GM21786 (cell line): ENCODE data around the gene TMEM44.

Source experiments
- ATAC-seq: cut with Tn5 transposase; IDR thresholded peaks from one replicate; pipeline ENCODE4 v1.9.1; 2021; ENCODE audit not compliant: unreplicated experiment

TMEM44 gene

DNA sequence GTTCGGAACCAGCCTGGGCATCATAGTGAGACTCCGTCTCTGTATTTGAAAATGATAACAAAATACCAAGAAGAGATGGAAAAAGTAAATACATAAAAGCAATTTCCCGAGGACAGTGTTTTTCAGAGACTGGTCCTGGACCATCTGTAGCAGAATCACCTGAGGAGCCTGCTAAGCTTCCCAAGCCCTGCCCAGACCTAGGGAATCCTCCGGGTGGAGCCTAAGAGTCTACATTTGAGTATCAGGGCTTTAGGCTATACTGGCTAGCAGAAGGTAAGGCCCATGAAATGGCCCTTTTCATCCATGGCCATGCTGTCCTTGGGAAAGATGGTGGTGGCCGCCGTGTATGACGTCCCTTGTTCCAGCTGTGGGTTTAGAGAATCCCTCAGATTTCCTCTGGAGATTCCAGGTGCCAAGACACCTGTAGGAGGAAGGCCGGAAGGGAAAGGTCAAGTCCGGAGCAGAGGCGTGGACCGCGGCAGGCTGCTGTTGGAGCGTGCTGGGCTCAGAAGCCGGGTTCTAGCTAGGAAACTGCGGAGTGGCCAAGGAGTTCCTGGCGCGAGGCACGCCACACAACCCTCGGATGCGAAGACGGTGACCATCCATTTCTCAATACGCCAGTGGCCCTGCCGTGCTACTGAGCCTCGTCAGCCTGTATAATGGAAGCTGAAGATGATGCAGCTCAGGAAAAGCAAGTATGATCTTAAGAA, 50.9 kb downstream of the TMEM44 start:
- ATAC-seq = no peak

DNA sequence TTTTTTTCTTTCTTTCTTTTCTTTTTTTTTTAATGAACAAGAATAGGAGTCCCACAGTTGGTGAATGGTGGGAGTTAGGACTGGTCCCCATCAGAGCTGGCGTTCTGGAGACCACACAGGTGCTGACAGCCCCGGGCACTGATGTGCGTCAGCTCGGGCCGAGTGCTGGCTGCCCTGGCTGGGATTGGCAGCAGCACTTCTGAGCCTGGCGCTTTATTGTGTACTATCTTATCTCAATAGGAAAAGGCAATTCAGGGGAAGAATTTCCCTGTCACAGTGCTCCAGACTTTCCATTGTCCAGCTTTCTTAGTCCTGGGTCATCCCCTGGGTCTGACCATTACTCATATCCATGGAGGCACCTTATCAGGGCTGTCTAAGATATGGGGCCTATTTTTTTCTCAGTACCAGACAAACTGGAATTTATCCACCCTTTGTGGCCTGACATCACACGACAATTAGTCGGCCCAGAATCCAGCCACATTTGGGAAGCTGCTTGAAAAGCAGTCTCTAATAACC, 54.1 kb downstream of the TMEM44 start:
- no peak for ATAC-seq

GRCh38 chr3:194577986-194578905, 55.0 kb downstream of the TMEM44 start:
- ATAC-seq = no peak

DNA sequence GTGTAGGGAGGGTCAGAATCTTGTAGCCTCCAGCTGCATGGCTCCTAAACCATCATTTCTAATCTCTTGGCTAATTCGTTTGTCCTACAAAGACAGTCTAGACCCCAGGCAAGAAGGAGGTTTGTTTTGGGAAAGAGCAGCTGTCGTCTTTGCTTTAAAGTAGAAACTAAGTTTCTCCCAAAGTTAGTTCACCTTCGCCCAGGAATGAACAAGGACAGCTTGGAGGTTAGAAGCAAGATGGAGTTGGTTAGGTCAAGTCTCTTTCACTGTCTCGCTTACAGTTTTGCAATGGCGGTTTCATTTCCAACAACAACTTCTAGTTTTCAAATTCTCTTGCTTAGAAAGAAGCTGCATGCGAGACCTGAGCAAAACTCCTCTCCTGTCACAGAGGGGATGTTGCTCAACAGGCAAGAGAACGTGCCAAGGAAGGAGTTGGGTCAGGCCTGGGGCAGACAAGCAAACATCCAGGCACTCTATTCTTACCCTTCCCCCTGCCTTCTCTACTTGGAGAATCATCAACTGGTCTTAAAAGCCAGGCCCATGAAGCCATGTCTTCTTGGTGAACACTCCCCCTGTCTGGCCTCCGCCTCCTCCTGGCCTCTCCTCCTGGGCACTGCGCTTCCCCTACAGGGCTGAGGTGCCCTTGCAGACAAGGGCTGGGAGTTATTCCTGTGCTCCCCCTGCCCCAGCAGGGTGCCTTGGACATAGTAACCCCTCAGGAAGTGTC, 57.6 kb downstream of the TMEM44 start:
- ATAC-seq = no peak

- ATAC-seq = no peak
These were observed 58.4 kb downstream of the TMEM44 start for GRCh38 chr3:194574639-194575483.

DNA sequence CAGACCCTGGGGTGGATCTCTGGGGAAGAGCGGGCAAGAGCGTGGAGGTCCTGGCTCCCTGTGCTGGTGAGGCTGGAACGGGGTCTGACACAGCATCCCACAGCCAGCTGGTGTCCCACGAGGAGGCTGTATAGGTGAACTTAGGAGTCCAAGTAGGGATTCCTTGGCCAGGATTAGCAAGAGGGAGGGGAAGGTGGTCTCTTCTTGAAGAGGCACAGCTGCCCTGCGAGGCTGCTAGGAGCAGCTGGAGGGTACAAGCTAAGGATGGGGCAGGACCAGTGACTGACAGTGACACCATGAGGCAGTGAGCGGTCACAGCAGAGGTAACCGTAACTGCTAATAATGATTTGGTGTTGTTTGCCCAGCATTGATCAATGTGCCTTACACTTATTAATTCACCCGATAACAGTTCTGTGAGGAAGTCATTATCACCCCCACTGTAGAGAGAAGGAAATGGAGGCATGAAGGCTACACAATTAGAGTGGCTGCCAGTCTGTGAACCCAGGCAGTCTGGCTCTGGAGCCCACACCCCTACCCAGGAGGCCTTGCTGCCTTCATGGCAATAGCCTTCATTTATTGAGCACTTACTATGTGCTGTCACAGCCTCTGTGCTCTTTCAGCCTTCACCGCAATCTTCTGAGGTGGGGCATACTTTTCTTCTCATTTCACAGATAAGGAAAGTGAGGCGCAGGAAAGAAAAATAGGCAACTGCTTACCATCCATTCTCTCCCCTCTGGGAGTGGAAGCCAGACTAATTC, 59.4 kb downstream of the TMEM44 start:
- peak; percentile 80 for ATAC-seq

GRCh38 chr3:194572944-194573491, 60.2 kb downstream of the TMEM44 start:
- no peak for ATAC-seq

GRCh38 chr3:194572143-194572789, 61.0 kb downstream of the TMEM44 start:
- no peak for ATAC-seq

- ATAC-seq = no peak
These were observed 61.6 kb downstream of the TMEM44 start for GRCh38 chr3:194571491-194572142.

DNA sequence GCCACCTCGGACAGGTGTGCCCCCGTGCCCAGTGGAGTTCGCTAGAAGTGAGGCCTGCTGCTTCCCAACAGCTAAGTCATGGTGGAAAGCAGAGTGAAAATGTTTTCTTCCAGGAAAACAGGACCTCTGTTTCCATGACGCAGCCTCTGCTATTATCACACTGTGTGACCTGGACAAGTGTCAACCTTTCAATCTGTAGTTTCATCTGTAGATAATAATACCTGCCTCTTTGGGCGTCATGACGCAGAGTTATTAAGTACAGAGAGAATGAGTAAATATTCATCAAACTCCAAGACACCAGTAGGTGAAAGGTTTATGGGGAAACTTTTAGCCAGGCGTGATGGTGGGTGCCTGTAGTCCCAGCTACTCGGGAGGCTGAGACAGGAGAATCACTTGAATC, 62.3 kb downstream of the TMEM44 start:
- no peak for ATAC-seq

DNA sequence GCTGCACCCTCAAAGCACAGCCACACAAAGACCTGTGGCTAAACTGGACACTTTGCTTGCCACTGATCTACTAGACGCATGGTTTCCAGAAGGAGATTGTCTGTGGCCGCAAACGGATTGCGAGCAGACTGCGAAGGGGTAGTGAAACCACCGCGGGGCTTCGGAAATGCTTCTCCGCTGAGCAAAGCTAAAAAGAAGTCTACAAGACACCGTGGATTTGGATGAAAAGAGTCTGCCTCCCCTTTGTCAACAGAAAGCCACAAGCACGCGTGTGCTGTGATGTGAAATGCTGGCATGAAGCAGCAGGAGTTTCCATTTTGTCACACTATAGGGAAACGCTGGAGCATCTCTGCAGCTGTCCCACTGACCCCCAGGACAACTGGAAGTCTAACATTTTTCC, 63.0 kb downstream of the TMEM44 start:
- ATAC-seq = no peak

DNA sequence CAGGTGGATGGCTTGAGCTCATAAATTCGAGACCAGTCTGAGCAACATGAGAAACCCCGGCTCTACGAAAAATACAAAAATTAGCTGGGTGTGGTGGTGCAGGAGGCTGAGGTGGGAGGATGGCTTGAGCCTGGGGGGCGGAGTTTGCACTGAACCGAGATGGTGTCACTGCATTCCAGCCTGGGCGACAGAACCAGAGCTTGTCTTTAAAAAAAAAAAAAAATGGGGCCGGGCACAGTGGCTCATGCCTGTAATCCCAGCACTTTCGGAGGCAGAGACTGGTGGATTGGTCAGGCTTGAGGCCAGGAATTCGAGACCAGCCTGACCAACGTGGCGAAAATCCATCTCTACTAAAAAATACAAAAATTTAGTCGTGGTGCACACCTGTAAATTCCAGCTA, 64.0 kb downstream of the TMEM44 start:
- no peak for ATAC-seq

DNA sequence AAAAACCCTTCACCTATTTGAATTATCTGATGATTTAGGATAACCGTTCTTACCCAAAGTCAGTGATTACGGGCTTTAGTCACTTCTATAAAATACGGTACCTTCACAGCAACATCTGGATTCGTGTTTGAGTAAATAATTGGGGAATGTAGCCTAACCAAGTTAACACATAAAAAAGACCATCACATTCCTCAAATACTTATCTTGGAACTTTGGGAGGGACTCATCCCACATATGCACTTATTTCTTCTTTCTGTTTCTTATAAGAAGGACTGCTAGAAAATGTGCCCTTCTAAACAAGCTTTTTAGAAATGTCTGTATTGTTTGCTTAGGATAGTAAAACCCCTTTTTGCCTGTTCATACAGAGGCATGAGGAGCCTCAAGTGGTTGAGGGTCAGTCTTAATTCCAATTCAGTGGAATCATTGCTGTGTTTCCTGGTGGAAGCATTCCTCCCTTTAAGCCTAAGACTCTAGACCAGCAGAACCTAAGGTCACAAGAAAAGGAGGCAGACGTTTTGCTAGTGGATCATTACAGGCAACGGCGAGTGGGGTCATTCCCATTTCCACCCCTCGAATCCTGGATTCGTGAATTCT, 67.5 kb downstream of the TMEM44 start:
- ATAC-seq = no peak

DNA sequence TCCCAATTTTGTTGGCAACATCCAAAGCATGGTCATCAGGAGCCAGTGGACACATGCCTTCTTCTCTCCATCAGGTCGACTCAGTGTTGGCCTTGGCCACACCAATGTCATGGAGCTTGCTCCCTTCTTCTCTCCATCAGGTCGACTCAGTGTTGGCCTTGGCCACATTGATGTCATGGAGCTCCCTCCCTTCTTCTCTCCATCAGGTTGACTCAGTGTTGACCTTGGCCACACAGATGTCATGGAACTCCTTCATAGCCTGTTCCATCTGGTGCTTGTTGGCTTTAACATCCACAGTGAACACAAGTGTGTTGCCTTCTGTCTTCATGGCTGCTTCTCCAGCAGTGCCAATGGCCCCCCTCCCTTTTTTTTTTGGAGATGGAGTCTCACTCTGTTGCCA, 70.2 kb downstream of the TMEM44 start:
- no peak for ATAC-seq

GRCh38 chr3:194561306-194561974, 71.8 kb downstream of the TMEM44 start:
- no peak for ATAC-seq

GRCh38 chr3:194560047-194560446, 73.2 kb downstream of the TMEM44 start:
- ATAC-seq = no peak

- no peak for ATAC-seq
These were observed 73.7 kb downstream of the TMEM44 start for GRCh38 chr3:194559530-194559929.
